Heart left ventricle (tissue), 16 donors: ENCODE data around the gene KIF4A. TPM values are rescaled to one million over a fixed set of nuclear protein-coding genes. Genes with fewer than 3 reads are reported as not detected.

Experiments
- ATAC-seq, 4 donors: fragments of 200-7000 bp; cut with Tn5 transposase; one replicate each; pipeline ENCODE4 v1.9.1; 2020 to 2022; ENCODE audit warnings: moderate library complexity in 4 of 4, mild to moderate bottlenecking in 3 of 4, moderate number of reproducible peaks in 1 of 4
- DNase-seq, 5 donors: peaks; one replicate each; pipeline ENCODE4 v3.0.0-alpha.2; 2020
- H3K27ac ChIP-seq, 12 donors: fragments of 200-600 bp; sonication (generic) in 4 of 12; one replicate each; pipeline versions ENCODE4 v1.5.0 to v1.8.0; 2016 to 2022; ENCODE audit warnings: mild to moderate bottlenecking in 2 of 12
- H3K27me3 ChIP-seq, 9 donors: fragments of 200-600 bp; sonication (generic) in 2 of 9; one replicate each; pipeline versions ENCODE4 v1.5.1 to v1.8.0; 2016 to 2022; ENCODE audit warnings: mild to moderate bottlenecking in 3 of 9
- H3K36me3 ChIP-seq, 9 donors: fragments of 200-600 bp; sonication (generic) in 2 of 9; one replicate each; pipeline versions ENCODE4 v1.5.0 to v1.8.0; 2018 to 2022; ENCODE audit warnings: mild to moderate bottlenecking in 2 of 9
- H3K4me1 ChIP-seq, 12 donors: fragments of 200-600 bp; sonication (generic) in 4 of 12; one replicate each; pipeline versions ENCODE4 v1.5.0 to v1.8.0; 2016 to 2022; ENCODE audit warnings: mild to moderate bottlenecking in 3 of 12
- H3K4me3 ChIP-seq, 12 donors: fragments of 200-600 bp; sonication (generic) in 4 of 12; one replicate each; pipeline versions ENCODE4 v1.5.0 to v1.8.0; 2017 to 2022; ENCODE audit warnings: mild to moderate bottlenecking in 9 of 12, moderate library complexity in 4 of 12
- H3K9me3 ChIP-seq, 12 donors: fragments of 200-600 bp; sonication (generic) in 4 of 12; one replicate each; pipeline versions ENCODE4 v1.5.0 to v1.8.0; 2016 to 2022; ENCODE audit warnings: mild to moderate bottlenecking in 1 of 12
- POLR2A ChIP-seq, 2 donors: fragments of 450-650 bp; IDR thresholded peaks; one replicate each; pipeline ENCODE4 v1.6.1; 2017; ENCODE audit warnings: antibody characterized with exemption in 2 of 2, mild to moderate bottlenecking in 2 of 2, moderate library complexity in 2 of 2
- WGBS, 4 donors: extraction: QIAGEN DNeasy Blood & Tissue Kit in 2 of 4; methylation state at CpG; one replicate each; pipeline versions ENCODE4 v1.1.5 to v1.1.7; 2013 to 2018; 5-methylcytosine and 5-hydroxymethylcytosine counted together
- intact Hi-C, 10 donors: fragments of 100-400 bp; cut with DNase I; formaldehyde crosslinking; loops; one replicate each; pipeline versions ENCODE4 v1.11.1 to v1.14.2; 2022
- polyA plus RNA-seq, 2 donors: library from polyadenylated mRNA; stranded (reverse); fragments of 200-250 nt; gene quantifications; one replicate each; pipeline ENCODE4 v1.2.3, GENCODE V29; 2013
- total RNA-seq, 9 donors: library from RNA; depleted of rRNA in 2 of 9; stranded (reverse); fragments of >200 nt in 2 of 9; fragmentation: NEBNext Ultra II Directional in 3 of 9; extraction: Animal tissue kit (Norgen Biotek cat#: 25700) in 3 of 9; gene quantifications; one replicate each; pipeline versions ENCODE4 v1.1.0 to v1.2.4, GENCODE V29; 2016 to 2023
- TF ChIP-seq, protein P1 (sequence below), 12 donors: fragments of 200-600 bp; sonication (generic) in 4 of 12; IDR thresholded peaks; one replicate each; pipeline versions ENCODE4 v1.5.0 to v1.8.0; 2018 to 2022; ENCODE audit warnings: antibody characterized with exemption in 12 of 12, mild to moderate bottlenecking in 5 of 12
- donor health status: ischemic (EF 13 %, LVEDD 7.1; RV severe dilation, severe dysfunction).
- donor health status: healthy with polysubstance abuse.
- donor health status: DM: no; HTN: yes; CAD: no.
- donor health status: DM: no; HTN: no; CAD: no.
- donor health status: ischemic (EF 25% LVEDD 6.9; RV normal size, moderate dysfunction).
- donor health status: ischemic (EF 25% LVEDD 5.7; RV mildly dilated, moderate dysfunction).
- donor health status: healthy.
- donor health status: DM: yes; HTN: yes; CAD: no.
- donor health status: ischemic (EF 35%, LVEDD 5.7; RV mildly dilated, moderate dysfunction).
- donor health status: nonischemic (EF 11% LVEDD 7.7; RV severe dilation, severe dysfunction).
- donor health status: DM: yes; HTN: yes; CAD: no.
- donor health status: PGD.
- donor health status: ischemic (EF 29% LVEDD 5.4; RV normal size, mild dysfunction).
- donor health status: nonischemic (EF 23%, LVEDD 6.1; RV moderate dilation, normal function).

KIF4A gene
- total and polyA plus RNA-seq, 11 donors: 0.04 to 4.1 (median 0.18) TPM; not detected in 2

DNA sequence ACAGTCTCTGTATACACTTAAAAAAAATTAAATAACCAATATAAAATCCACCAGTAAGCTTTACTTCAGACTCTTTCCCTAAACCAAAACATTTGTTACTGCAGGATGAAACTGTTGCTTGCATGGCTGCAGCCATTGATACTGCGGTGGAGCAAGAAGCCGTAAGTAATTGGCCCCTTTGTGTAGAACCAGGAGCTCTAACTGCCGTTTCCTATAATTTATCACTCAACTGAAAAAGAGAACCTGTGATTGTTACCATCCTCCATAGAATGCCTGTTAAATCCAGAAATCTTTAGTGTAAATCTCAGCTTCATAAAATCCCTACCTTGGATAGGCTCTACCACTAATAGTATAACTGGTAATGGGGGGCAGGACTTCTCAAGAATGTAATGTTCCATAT, 62.6 kb downstream of the KIF4A start:
- Histone ChIP-seq H3K36me3 (no peaks in the 10 kb centered on the region), H3K27me3 (no peaks in the 10 kb centered on the region), H3K27ac (no peak overlapping the region), H3K4me3 (no peak overlapping the region), H3K9me3 (peaks cover 0 to 5% (median 0%) of the 10 kb centered on the region in 12 donors), H3K4me1 (no peaks in the 10 kb centered on the region)
- no peak for DNase-seq
- WGBS, 4 donors: 85 to 99% (median 95%) methylated on average over 3 of the region's 3 CpGs
- intact Hi-C loops: no loop called here
- ATAC-seq: no peak
- TF ChIP-seq, protein P1, sequence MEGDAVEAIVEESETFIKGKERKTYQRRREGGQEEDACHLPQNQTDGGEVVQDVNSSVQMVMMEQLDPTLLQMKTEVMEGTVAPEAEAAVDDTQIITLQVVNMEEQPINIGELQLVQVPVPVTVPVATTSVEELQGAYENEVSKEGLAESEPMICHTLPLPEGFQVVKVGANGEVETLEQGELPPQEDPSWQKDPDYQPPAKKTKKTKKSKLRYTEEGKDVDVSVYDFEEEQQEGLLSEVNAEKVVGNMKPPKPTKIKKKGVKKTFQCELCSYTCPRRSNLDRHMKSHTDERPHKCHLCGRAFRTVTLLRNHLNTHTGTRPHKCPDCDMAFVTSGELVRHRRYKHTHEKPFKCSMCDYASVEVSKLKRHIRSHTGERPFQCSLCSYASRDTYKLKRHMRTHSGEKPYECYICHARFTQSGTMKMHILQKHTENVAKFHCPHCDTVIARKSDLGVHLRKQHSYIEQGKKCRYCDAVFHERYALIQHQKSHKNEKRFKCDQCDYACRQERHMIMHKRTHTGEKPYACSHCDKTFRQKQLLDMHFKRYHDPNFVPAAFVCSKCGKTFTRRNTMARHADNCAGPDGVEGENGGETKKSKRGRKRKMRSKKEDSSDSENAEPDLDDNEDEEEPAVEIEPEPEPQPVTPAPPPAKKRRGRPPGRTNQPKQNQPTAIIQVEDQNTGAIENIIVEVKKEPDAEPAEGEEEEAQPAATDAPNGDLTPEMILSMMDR (IDR thresholded peaks at IDR 0.05): no peak
- TF ChIP-seq POLR2A (IDR thresholded peaks at IDR 0.05): no peak

DNA sequence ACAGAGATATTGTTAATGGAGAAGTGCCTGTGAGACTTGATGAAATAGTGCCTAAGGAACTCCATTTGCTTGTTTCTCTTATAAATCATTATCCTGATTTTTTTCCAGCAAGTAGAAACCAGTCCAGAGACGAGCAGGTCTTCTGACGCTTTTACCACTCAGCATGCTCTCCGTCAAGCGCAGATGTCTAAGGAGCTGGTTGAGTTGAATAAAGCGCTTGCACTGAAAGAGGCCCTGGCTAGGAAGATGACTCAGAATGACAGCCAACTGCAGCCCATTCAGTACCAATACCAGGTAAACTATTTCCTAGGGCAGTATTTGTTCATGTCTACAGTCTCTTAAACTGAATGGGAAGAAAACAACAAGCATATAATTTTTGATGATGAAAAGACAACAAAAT, 63.6 kb downstream of the KIF4A start:
- Histone ChIP-seq H3K36me3 (no peaks in the 10 kb centered on the region), H3K4me3 (no peak overlapping the region), H3K27me3 (no peaks in the 10 kb centered on the region), H3K9me3 (peaks cover 0 to 5% (median 0%) of the 10 kb centered on the region in 12 donors), H3K27ac (no peak overlapping the region), H3K4me1 (no peaks in the 10 kb centered on the region)
- intact Hi-C loops: no loop called here
- no peak for TF ChIP-seq POLR2A (IDR thresholded peaks at IDR 0.05)
- TF ChIP-seq, protein P1 (IDR thresholded peaks at IDR 0.05): no peak
- 83 to 97% (median 93%) methylated on average over 5 of the region's 5 CpGs for WGBS, 4 donors
- DNase-seq: no peak
- no peak for ATAC-seq

DNA sequence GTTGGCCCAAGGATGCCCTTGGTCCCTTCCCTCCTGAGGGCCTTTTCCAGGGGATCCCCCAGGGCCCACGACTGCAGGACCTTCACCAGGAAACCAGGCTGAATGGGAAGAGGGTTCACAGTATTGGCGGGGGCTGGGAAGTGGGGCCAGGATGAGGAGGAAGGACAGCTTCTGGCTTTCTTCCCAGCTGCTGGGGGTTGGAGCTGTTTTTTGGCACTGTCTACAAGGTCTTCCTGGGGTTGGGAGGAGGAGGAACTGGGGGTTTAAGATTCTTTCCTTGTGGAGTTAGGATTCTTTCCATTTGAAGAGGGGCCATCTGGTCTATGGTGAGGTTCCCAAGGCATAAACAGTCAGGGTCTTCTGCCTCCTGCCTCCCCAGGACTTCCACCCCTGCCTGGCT, 64.8 kb downstream of the KIF4A start:
- no peaks in the 10 kb centered on the region for H3K27me3 ChIP-seq
- 28 to 63% (median 55%) methylated on average over 2 of the region's 2 CpGs for WGBS, 4 donors
- H3K27ac ChIP-seq: no peak overlapping the region
- no peaks in the 10 kb centered on the region for H3K4me1 ChIP-seq
- intact Hi-C loops: no loop called here
- peaks cover 0 to 3% (median 0%) of the 10 kb centered on the region in 12 donors for H3K9me3 ChIP-seq
- DNase-seq (no peak), ATAC-seq (no peak)
- TF ChIP-seq POLR2A (IDR thresholded peaks at IDR 0.05): no peak
- TF ChIP-seq, protein P1 (IDR thresholded peaks at IDR 0.05): no peak
- no peaks in the 10 kb centered on the region for H3K36me3 ChIP-seq
- no peak overlapping the region for H3K4me3 ChIP-seq

DNA sequence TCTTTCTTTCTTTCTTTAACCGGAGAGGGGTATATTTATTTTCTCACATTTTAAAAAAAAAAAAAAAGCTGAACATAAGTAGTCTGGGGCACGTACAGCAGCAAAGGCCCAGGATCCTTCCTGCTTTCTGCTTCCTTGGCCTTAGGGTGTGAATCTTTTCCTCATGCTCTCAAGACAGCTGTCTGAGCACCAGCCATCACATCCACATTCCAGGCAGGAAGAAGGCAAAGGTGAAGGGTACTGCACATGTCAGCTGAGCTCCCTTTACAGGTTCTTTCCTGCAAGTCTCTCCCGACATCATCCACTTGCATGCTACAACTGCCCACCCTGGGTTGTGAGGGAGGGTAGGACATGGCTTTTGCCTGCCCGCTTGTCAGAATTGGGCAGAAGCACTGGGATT, 69.6 kb downstream of the KIF4A start:
- no peaks in the 10 kb centered on the region for H3K4me1 ChIP-seq
- no peaks in the 10 kb centered on the region for H3K36me3 ChIP-seq
- H3K27ac ChIP-seq: no peak overlapping the region
- no peaks in the 10 kb centered on the region for H3K9me3 ChIP-seq
- no peak for TF ChIP-seq POLR2A (IDR thresholded peaks at IDR 0.05)
- TF ChIP-seq, protein P1 (IDR thresholded peaks at IDR 0.05): no peak
- H3K4me3 ChIP-seq: no peak overlapping the region
- ATAC-seq (no peak), DNase-seq (no peak)
- no peaks in the 10 kb centered on the region for H3K27me3 ChIP-seq
- intact Hi-C loops: no loop called here
- 84 to 98% (median 94%) methylated on average over 4 of the region's 4 CpGs for WGBS, 4 donors
